Trophoblast cell (in vitro differentiated cells and primary cell): Measurements from ENCODE around the gene HMGCS1.
"Not testable (repeated sequence)": the region's sequence is repeated elsewhere in the genome, so short reads cannot be mapped to it uniquely, and the experiment has no call there.

ENCODE experiments used
- DNase-seq, 2 donors: peaks; one replicate each; pipeline ENCODE4 v3.0.0-alpha.2; 2016
- H2AFZ ChIP-seq: 2 replicates; pipeline ENCODE4 v1.6.1; 2013; ENCODE audit warnings: low read length, moderate library complexity, mild to moderate bottlenecking; ENCODE audit not compliant: insufficient read depth, poor library complexity
- H2AK5ac ChIP-seq: 2 replicates; pipeline ENCODE4 v1.6.1; 2013; ENCODE audit warnings: mild to moderate bottlenecking, low read length
- H2BK120ac ChIP-seq: 2 replicates; pipeline ENCODE4 v1.6.1; 2013; ENCODE audit warnings: low read length, mild to moderate bottlenecking, moderate library complexity; ENCODE audit not compliant: insufficient read depth, poor library complexity
- H2BK12ac ChIP-seq: 2 replicates; pipeline ENCODE4 v1.6.1; 2013; ENCODE audit warnings: mild to moderate bottlenecking, low read length, moderate library complexity
- H2BK5ac ChIP-seq: 2 replicates; pipeline ENCODE4 v1.6.1; 2013; ENCODE audit warnings: low read length, low read depth, moderate library complexity, mild to moderate bottlenecking; ENCODE audit not compliant: poor library complexity
- H3K14ac ChIP-seq: 2 replicates; pipeline ENCODE4 v1.6.1; 2013; ENCODE audit warnings: mild to moderate bottlenecking, low read length
- H3K18ac ChIP-seq: 2 replicates; pipeline ENCODE4 v1.6.1; 2013; ENCODE audit warnings: mild to moderate bottlenecking, low read length
- H3K23ac ChIP-seq: 2 replicates; pipeline ENCODE4 v1.6.1; 2013; ENCODE audit warnings: low read length
- H3K27ac ChIP-seq: 2 replicates; pipeline ENCODE4 v1.5.1; 2013; ENCODE audit warnings: low read depth, mild to moderate bottlenecking, inconsistent platforms, low read length, moderate library complexity
- H3K27me3 ChIP-seq: 2 replicates; pipeline ENCODE4 v1.6.1; 2013; ENCODE audit warnings: inconsistent platforms, mild to moderate bottlenecking, low read length, moderate library complexity; ENCODE audit not compliant: insufficient read depth
- H3K36me3 ChIP-seq, 2 experiments: 1 replicate in 1 of 2; 2 replicates in 1 of 2; pipeline ENCODE4 v1.6.1; 2013; ENCODE audit warnings: low read length in 2 of 2, mild to moderate bottlenecking in 2 of 2, moderate library complexity in 1 of 2; ENCODE audit not compliant: insufficient read depth in 2 of 2, control insufficient read depth in 1 of 2
- H3K4ac ChIP-seq: 2 replicates; pipeline ENCODE4 v1.6.1; 2013; ENCODE audit warnings: low read depth, mild to moderate bottlenecking, low read length, moderate library complexity
- H3K4me1 ChIP-seq, 2 experiments: 1 replicate in 1 of 2; 2 replicates in 1 of 2; pipeline ENCODE4 v1.6.1; 2013; ENCODE audit warnings: low read length in 2 of 2, mild to moderate bottlenecking in 2 of 2, moderate library complexity in 1 of 2; ENCODE audit not compliant: insufficient read depth in 2 of 2, control insufficient read depth in 1 of 2
- H3K4me2 ChIP-seq: 2 replicates; pipeline ENCODE4 v1.6.1; 2013; ENCODE audit warnings: inconsistent platforms, mild to moderate bottlenecking, low read length, moderate library complexity
- H3K4me3 ChIP-seq: 2 replicates; pipeline ENCODE4 v1.5.1; 2013; ENCODE audit warnings: mild to moderate bottlenecking, low read depth, low read length, inconsistent platforms
- H3K79me1 ChIP-seq: one replicate; pipeline ENCODE4 v1.6.1; 2013; ENCODE audit warnings: low read length
- H3K79me2 ChIP-seq: 2 replicates; pipeline ENCODE4 v1.6.1; 2013; ENCODE audit warnings: low read length, mild to moderate bottlenecking; ENCODE audit not compliant: control insufficient read depth, insufficient read depth, poor library complexity
- H3K9ac ChIP-seq: 2 replicates; pipeline ENCODE4 v1.6.1; 2013; ENCODE audit warnings: mild to moderate bottlenecking, low read length
- H3K9me3 ChIP-seq: 2 replicates; pipeline ENCODE4 v1.6.1; 2013; ENCODE audit warnings: low read depth, mild to moderate bottlenecking, control low read depth, inconsistent platforms, low read length; ENCODE audit not compliant: insufficient read depth
- H4K12ac ChIP-seq: 2 replicates; pipeline ENCODE4 v1.6.1; 2013; ENCODE audit warnings: low read depth, mild to moderate bottlenecking, low read length, moderate library complexity
- H4K8ac ChIP-seq: 2 replicates; pipeline ENCODE4 v1.6.1; 2013; ENCODE audit warnings: low read depth, mild to moderate bottlenecking, low read length, moderate library complexity
- H4K91ac ChIP-seq: one replicate; pipeline ENCODE4 v1.6.1; 2013; ENCODE audit warnings: low read depth, mild to moderate bottlenecking, low read length, moderate library complexity
- WGBS: extraction: QIAGEN DNeasy Blood & Tissue Kit; methylation state at CpG from one replicate; pipeline ENCODE4 v1.1.7; 2013; ENCODE audit warnings: missing lambda C conversion rate; ENCODE audit not compliant: insufficient read length, insufficient coverage; ENCODE audit errors: extremely low coverage; 5-methylcytosine and 5-hydroxymethylcytosine counted together

Gene HMGCS1

DNA sequence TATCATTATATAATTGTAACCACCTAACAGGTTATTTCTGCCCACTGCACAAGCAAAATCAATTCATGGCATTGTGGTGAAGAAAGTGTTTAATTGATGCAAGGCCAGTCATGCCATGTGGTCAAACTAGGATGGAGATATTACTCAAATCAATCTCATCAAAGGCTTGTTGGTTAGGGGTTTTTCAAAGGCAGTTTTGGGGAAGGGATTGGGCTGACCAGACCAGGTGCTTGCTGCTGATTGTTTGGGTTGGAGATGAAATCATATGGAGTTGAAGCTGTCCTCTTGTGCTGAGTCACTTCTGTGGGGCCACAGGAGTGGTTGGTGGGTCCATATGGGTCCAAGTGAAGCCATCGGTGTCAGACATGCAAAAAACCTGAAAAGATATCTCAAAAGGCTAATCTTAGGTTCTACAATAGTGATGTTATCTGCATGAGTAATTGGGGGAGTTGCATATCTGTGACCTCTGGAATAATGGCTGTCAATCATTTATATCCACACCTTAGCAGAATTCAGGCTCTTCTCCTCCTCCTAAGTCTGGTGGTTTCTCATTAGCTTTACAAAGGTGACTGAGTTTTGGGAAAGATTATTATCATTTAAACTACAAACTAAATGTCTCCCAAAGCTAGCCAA lies 44.9 kb downstream of the HMGCS1 start:
- no peak overlapping the region for H4K12ac ChIP-seq
- no peak overlapping the region for H3K27ac ChIP-seq
- H2BK12ac ChIP-seq, result no peak overlapping the region
- no peak overlapping the region for H4K91ac ChIP-seq
- no peak overlapping the region for H3K18ac ChIP-seq
- no peak overlapping the region for H3K4ac ChIP-seq
- H3K27me3 ChIP-seq, result no peaks in the 10 kb centered on the region
- H3K79me1 ChIP-seq, result no peaks in the 10 kb centered on the region
- no peaks in the 10 kb centered on the region for H3K36me3 ChIP-seq
- no peak overlapping the region for H2AK5ac ChIP-seq
- no peaks in the 10 kb centered on the region for H3K79me2 ChIP-seq
- DNase-seq, result no peak
- no peak overlapping the region for H3K14ac ChIP-seq
- H3K4me2 ChIP-seq, result no peak overlapping the region
- H3K9ac ChIP-seq, result no peak overlapping the region
- H3K23ac ChIP-seq, result no peak overlapping the region
- H2AFZ ChIP-seq, result no peak overlapping the region
- H3K9me3 ChIP-seq, result peaks cover 1% of the 10 kb centered on the region
- no peak overlapping the region for H2BK120ac ChIP-seq
- no CpG with 5 or more reads among the region's 1 CpG for WGBS
- H3K4me3 ChIP-seq, result no peak overlapping the region
- H2BK5ac ChIP-seq, result no peak overlapping the region
- H4K8ac ChIP-seq, result no peak overlapping the region
- no peaks in the 10 kb centered on the region for H3K4me1 ChIP-seq

DNA sequence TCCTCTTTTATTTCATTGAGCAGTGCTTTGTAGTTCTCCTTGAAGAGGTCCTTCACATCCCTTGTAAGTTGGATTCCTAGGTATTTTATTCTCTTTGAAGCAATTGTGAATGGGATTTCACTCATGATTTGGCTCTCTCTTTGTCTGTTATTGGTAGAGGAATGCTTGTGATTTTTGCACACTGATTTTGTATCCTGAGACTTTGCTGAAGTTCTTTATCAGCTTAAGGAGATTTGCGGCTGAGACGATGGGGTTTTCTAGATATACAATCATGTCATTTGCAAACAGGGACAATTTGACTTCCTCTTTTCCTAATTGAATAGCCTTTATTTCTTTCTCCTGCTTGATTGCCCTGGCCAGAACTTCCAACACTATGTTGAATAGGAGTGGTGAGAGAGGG lies 50.9 kb downstream of the HMGCS1 start:
- not testable (repeated sequence) for H4K8ac ChIP-seq, H3K79me2 ChIP-seq, H2BK5ac ChIP-seq, H3K36me3 ChIP-seq, H3K27me3 ChIP-seq, H3K27ac ChIP-seq, H3K4ac ChIP-seq, H3K14ac ChIP-seq, H2BK12ac ChIP-seq, H4K12ac ChIP-seq, H3K4me3 ChIP-seq, H3K4me1 ChIP-seq, H3K4me2 ChIP-seq, DNase-seq, H3K23ac ChIP-seq, H3K79me1 ChIP-seq, H2AK5ac ChIP-seq, H2BK120ac ChIP-seq, H3K18ac ChIP-seq, H2AFZ ChIP-seq, H4K91ac ChIP-seq, H3K9me3 ChIP-seq, H3K9ac ChIP-seq
- WGBS, result no CpG with 5 or more reads among the region's 2 CpGs

DNA sequence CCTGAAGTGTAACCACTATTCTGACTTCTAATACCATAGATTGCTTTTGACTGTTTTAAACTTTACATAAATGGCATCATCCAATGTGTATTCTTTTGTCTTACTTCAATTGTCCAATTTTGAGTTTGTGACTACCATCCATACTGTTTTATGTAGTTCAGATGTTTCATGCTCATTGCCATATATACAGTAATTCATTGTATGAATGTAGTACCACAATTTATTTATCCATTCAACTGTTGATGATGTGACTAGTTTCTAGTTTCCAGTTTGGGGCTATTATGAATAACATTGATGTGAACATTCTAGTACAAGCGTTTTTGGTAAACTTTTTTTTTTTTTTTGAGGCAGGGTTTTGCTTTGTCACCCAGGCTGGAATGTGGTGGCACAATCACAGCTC lies 55.1 kb downstream of the HMGCS1 start:
- H3K27me3 ChIP-seq, result no peaks in the 10 kb centered on the region
- no peak overlapping the region for H3K18ac ChIP-seq
- WGBS, result no CpG with 5 or more reads among the region's 1 CpG
- H3K14ac ChIP-seq, result no peak overlapping the region
- H3K4me3 ChIP-seq, result no peak overlapping the region
- no peak overlapping the region for H3K4me2 ChIP-seq
- no peak overlapping the region for H2BK5ac ChIP-seq
- no peak overlapping the region for H2AFZ ChIP-seq
- no peak overlapping the region for H4K12ac ChIP-seq
- H3K36me3 ChIP-seq, result no peaks in the 10 kb centered on the region
- no peak overlapping the region for H3K4ac ChIP-seq
- peak in 1 of 2 donors; percentile 34 for DNase-seq
- H3K23ac ChIP-seq, result no peak overlapping the region
- no peaks in the 10 kb centered on the region for H3K79me2 ChIP-seq
- no peaks in the 10 kb centered on the region for H3K79me1 ChIP-seq
- no peak overlapping the region for H4K91ac ChIP-seq
- no peak overlapping the region for H3K9ac ChIP-seq
- H2BK12ac ChIP-seq, result no peak overlapping the region
- no peak overlapping the region for H2BK120ac ChIP-seq
- no peak overlapping the region for H4K8ac ChIP-seq
- no peaks in the 10 kb centered on the region for H3K9me3 ChIP-seq
- H2AK5ac ChIP-seq, result no peak overlapping the region
- no peak overlapping the region for H3K27ac ChIP-seq
- no peaks in the 10 kb centered on the region for H3K4me1 ChIP-seq

DNA sequence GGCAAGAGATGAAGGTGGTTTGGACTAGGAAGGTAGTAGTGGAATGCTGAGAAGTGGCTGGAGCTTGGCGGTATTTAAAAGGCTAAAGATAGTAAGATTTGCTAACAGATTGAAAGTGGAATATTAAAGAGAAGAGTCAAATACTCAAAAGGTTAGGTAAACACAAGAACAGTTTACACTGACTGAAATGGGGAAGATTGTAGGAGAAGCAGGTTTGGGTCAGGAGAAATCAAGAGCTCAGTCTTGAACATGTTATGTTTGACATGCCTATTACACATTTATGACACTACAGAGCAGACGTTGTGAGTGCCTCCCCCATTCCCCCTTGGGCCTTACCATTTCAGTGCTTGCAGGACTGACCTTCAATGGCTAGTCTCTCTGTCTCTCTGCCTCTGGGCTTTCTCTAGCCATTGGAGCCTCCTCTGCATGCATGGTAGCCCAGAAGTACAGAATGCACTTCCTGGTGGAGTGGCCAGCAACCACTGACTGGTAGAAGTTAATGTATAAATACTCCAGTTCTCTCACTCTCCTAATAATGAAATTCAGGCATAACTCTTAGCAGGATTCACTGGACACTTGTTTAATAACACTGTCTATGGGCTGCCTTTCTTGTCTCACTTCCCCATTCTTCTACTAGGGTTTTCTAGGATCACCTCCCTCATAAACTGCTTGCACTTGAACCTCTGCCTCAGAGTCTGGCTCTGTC lies 56.8 kb downstream of the HMGCS1 start:
- no peak overlapping the region for H2BK12ac ChIP-seq
- H4K8ac ChIP-seq, result no peak overlapping the region
- no peak overlapping the region for H3K4me2 ChIP-seq
- H3K27me3 ChIP-seq, result no peaks in the 10 kb centered on the region
- H3K9me3 ChIP-seq, result no peaks in the 10 kb centered on the region
- no peak overlapping the region for H2BK120ac ChIP-seq
- H3K4me1 ChIP-seq, result no peaks in the 10 kb centered on the region
- no CpG with 5 or more reads among the region's 2 CpGs for WGBS
- H3K4ac ChIP-seq, result no peak overlapping the region
- no peak overlapping the region for H3K27ac ChIP-seq
- no peak for DNase-seq
- no peaks in the 10 kb centered on the region for H3K36me3 ChIP-seq
- no peak overlapping the region for H4K12ac ChIP-seq
- no peak overlapping the region for H3K9ac ChIP-seq
- no peak overlapping the region for H3K4me3 ChIP-seq
- H3K18ac ChIP-seq, result no peak overlapping the region
- H3K23ac ChIP-seq, result no peak overlapping the region
- H2AFZ ChIP-seq, result no peak overlapping the region
- no peaks in the 10 kb centered on the region for H3K79me2 ChIP-seq
- H3K14ac ChIP-seq, result no peak overlapping the region
- no peaks in the 10 kb centered on the region for H3K79me1 ChIP-seq
- no peak overlapping the region for H2BK5ac ChIP-seq
- no peak overlapping the region for H4K91ac ChIP-seq
- H2AK5ac ChIP-seq, result no peak overlapping the region
